ENCODE measurements around the gene IL17RE.
A peak's percentile ranks its signal among the peaks of the same experiment; 100 is the strongest.

IL17RE gene

DNA sequence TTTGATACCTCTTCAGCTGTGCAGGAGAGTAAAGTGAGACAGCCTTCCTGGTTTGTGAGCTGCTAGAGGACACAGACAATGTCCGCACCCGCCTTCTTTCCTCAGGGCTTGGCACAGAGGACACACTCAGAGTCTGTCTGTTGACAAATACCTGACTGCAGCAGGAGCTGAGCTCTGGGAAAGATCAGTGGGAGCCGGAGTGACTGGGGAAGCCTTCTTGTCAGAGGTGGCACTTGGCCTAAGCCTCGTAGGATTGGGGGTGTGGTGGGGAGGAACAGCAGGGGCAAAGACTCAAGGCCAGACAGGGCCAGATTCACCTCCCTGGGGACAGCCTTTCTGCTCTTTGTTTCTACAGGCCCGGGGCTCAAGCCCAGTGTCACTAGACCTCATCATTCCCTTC, 11.0 kb downstream of the IL17RE start:
- no peak for DNase-seq (ENCODE audit: low spot score)
- TF ChIP-seq, protein P1, sequence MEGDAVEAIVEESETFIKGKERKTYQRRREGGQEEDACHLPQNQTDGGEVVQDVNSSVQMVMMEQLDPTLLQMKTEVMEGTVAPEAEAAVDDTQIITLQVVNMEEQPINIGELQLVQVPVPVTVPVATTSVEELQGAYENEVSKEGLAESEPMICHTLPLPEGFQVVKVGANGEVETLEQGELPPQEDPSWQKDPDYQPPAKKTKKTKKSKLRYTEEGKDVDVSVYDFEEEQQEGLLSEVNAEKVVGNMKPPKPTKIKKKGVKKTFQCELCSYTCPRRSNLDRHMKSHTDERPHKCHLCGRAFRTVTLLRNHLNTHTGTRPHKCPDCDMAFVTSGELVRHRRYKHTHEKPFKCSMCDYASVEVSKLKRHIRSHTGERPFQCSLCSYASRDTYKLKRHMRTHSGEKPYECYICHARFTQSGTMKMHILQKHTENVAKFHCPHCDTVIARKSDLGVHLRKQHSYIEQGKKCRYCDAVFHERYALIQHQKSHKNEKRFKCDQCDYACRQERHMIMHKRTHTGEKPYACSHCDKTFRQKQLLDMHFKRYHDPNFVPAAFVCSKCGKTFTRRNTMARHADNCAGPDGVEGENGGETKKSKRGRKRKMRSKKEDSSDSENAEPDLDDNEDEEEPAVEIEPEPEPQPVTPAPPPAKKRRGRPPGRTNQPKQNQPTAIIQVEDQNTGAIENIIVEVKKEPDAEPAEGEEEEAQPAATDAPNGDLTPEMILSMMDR (IDR thresholded peaks at IDR 0.05; ENCODE audit: extremely low read depth, missing control alignments) = no peak

DNA sequence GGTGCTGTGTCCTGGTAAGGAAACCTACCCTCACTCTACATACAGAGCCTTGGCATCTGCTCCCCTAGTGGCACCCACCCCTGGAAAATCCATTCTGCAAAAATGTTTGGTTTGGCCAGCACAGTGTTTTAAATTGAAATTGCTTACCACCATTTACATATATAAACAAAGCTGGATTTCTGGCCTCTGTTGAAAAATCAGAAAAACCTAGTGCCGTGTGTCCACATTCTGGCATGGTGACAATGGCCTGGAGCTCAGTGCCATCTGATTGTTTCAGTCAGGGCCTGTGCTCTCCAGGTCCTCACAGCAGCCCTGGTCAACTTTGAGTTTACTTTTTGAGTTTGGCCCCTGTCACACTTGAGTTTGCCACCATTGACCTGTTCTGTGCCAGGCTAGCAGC, 11.4 kb downstream of the IL17RE start:
- no peak for DNase-seq (ENCODE audit: low spot score)
- TF ChIP-seq, protein P1 (IDR thresholded peaks at IDR 0.05; ENCODE audit: extremely low read depth, missing control alignments) = no peak

- TF ChIP-seq, protein P1 (IDR thresholded peaks at IDR 0.05; ENCODE audit: extremely low read depth, missing control alignments) = no peak
- peak; percentile 64 for DNase-seq (ENCODE audit: low spot score)
These were observed 12.1 kb downstream of the IL17RE start for GRCh38 chr3:9914559-9915253.

- DNase-seq (ENCODE audit: low spot score) = peak; percentile 63
- TF ChIP-seq, protein P1 (IDR thresholded peaks at IDR 0.05; ENCODE audit: extremely low read depth, missing control alignments) = no peak
These were observed 12.8 kb downstream of the IL17RE start for GRCh38 chr3:9915254-9916141.

DNA sequence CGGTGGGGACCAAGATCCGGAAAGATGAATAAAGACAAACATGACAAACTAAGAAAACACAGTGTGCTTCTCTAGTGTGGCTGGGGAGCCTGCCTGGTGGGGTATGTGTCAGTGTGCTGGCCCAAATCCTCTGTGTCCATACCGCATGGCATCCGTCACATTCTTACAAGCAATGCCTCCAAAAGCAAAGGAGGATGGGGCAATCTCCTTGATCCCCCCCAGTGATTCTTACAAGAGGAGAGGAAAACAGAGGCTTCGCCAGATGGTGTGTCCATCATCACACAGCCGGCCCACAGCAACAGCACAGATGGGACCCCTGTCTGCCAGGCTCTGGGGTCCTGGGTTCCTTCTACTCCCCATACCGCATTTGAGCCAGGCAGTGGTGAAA, 13.7 kb downstream of the IL17RE start:
- DNase-seq (ENCODE audit: low spot score) = no peak
- TF ChIP-seq, protein P1 (IDR thresholded peaks at IDR 0.05; ENCODE audit: extremely low read depth, missing control alignments) = no peak

DNA sequence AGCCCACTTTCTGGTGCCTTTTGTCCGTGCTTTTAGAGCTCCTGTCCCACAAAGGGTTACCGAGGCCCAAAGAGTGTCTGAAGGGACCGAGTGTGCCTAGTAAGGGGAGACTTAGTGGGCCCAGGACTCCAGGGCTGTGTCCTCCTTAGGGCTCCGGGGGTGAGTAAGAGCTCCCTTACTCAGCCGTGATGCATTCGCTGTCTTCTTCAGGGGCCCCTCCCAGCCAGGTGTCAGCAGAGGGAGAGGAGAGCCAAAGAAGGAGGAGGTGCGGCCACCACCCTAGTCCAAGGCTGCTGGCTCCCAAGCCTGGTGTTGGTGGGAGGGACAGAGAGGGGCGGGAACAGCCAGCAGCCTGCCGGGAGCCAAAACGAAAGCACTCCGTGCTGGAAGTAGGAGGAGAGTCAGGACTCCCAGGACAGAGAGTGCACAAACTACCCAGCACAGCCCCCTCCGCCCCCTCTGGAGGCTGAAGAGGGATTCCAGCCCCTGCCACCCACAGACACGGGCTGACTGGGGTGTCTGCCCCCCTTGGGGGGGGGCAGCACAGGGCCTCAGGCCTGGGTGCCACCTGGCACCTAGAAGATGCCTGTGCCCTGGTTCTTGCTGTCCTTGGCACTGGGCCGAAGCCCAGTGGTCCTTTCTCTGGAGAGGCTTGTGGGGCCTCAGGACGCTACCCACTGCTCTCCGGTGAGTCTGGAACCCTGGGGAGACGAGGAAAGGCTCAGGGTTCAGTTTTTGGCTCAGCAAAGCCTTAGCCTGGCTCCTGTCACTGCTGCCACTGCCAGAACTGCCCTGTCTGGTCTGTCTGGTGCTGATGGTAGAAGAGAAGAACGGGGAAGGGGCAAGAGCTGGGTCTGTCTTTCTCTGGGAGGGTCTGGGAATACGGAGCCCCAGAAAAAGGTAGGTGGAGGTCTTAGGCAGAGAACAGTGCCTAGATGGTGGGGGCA, 14.4 kb downstream of the IL17RE start, which contains the start of gene IL17RC:
Gene IL17RC (plus strand): TSS at position 365 of the 947 bp plus-strand sequence. CDS start 218 bp downstream, at position 583.
- peak; percentile 34 for DNase-seq (ENCODE audit: low spot score)

More for the DNA sequence above, 14.4 kb downstream of the IL17RE start, which contains the start of gene IL17RC:
- TF ChIP-seq, protein P1 (IDR thresholded peaks at IDR 0.05; ENCODE audit: extremely low read depth, missing control alignments) = no peak

Measured in GM20000 (cell line).